SK-N-SH treated with all-trans-retinoic acid at 6 μM for 48 hours (cell line): Measurements from ENCODE around the gene PLCD3.

ENCODE experiments used
- ATAC-seq: fragments of 200-7000 bp; cut with Tn5 transposase; 3 replicates; pipeline ENCODE4 v1.9.1; 2020; ENCODE audit warnings: mild to moderate bottlenecking, moderate library complexity
- ARNTL ChIP-seq: fragments of 450-650 bp; formaldehyde crosslinking; IDR thresholded peaks from 2 replicates; pipeline ENCODE4 v1.5.0; 2020; ENCODE audit warnings: low read depth, mild to moderate bottlenecking, moderate library complexity, borderline replicate concordance
- CSDC2 ChIP-seq: fragments of 250-450 bp; sonication (Bioruptor Pico); IDR thresholded peaks from 2 replicates; pipeline ENCODE4 v1.5.0; 2020; ENCODE audit warnings: mild to moderate bottlenecking, moderate library complexity
- ESRRG ChIP-seq: fragments of 250-450 bp; sonication (Bioruptor Pico); IDR thresholded peaks from 2 replicates; pipeline ENCODE4 v1.6.1; 2021; ENCODE audit warnings: mild to moderate bottlenecking
- GLIS3 ChIP-seq: fragments of 250-450 bp; sonication (Bioruptor Pico); IDR thresholded peaks from 2 replicates; pipeline ENCODE4 v1.5.0; 2020; ENCODE audit warnings: mild to moderate bottlenecking, moderate library complexity
- ISL1 ChIP-seq: fragments of 250-450 bp; sonication (Bioruptor Pico); IDR thresholded peaks from 2 replicates; pipeline ENCODE4 v2.1.2; 2022; ENCODE audit warnings: mild to moderate bottlenecking, moderate library complexity
- PPARA ChIP-seq: fragments of 250-450 bp; sonication (Bioruptor Pico); IDR thresholded peaks from 2 replicates; pipeline ENCODE4 v1.5.0; 2020; ENCODE audit warnings: mild to moderate bottlenecking, borderline replicate concordance
- RARB ChIP-seq: fragments of 250-450 bp; sonication (Bioruptor Pico); IDR thresholded peaks from 2 replicates; pipeline ENCODE4 v1.8.0; 2021; ENCODE audit warnings: mild to moderate bottlenecking, moderate library complexity
- SNAI2 ChIP-seq: fragments of 250-450 bp; sonication (Bioruptor Pico); IDR thresholded peaks from 2 replicates; pipeline ENCODE4 v1.5.0; 2020; ENCODE audit warnings: mild to moderate bottlenecking, moderate library complexity
- TCF4 ChIP-seq: fragments of 250-450 bp; sonication (Bioruptor Pico); IDR thresholded peaks from 2 replicates; pipeline ENCODE4 v1.8.0; 2021; ENCODE audit warnings: mild to moderate bottlenecking, moderate library complexity, borderline replicate concordance
- TOX ChIP-seq: fragments of 250-450 bp; sonication (Bioruptor Pico); IDR thresholded peaks from 2 replicates; pipeline ENCODE4 v1.8.0; 2021; ENCODE audit warnings: mild to moderate bottlenecking, moderate library complexity, borderline replicate concordance
- ZC3H10 ChIP-seq: fragments of 250-450 bp; sonication (Bioruptor Pico); IDR thresholded peaks from 2 replicates; pipeline ENCODE4 v1.5.1; 2021; ENCODE audit warnings: mild to moderate bottlenecking, moderate library complexity
- ZFP3 ChIP-seq: fragments of 250-450 bp; sonication (Bioruptor Pico); IDR thresholded peaks from 2 replicates; pipeline ENCODE4 v1.5.0; 2020; ENCODE audit warnings: mild to moderate bottlenecking, moderate library complexity
- ZNF565 ChIP-seq: fragments of 450-650 bp; formaldehyde crosslinking; conservative IDR thresholded peaks from 2 replicates; pipeline ENCODE4 v1.5.0; 2020; ENCODE audit warnings: low read depth, mild to moderate bottlenecking, moderate library complexity
- ZNF8 ChIP-seq: fragments of 450-650 bp; formaldehyde crosslinking; IDR thresholded peaks from 2 replicates; pipeline ENCODE4 v1.5.0; 2020; ENCODE audit warnings: mild to moderate bottlenecking, moderate library complexity
- TF ChIP-seq, protein P1 (sequence below): fragments of 250-450 bp; sonication (Bioruptor Pico); IDR thresholded peaks from 2 replicates; pipeline ENCODE4 v1.5.0; 2020; ENCODE audit warnings: mild to moderate bottlenecking, moderate library complexity
- TF ChIP-seq, protein P2 (sequence below): fragments of 250-450 bp; sonication (Bioruptor Pico); IDR thresholded peaks from 2 replicates; pipeline ENCODE4 v1.5.1; 2021; ENCODE audit warnings: mild to moderate bottlenecking, moderate library complexity
- TF ChIP-seq, protein P3 (sequence below): fragments of 250-450 bp; sonication (Bioruptor Pico); IDR thresholded peaks from 2 replicates; pipeline ENCODE4 v1.8.0; 2021; ENCODE audit warnings: low read depth, mild to moderate bottlenecking, moderate library complexity, borderline replicate concordance
- TF ChIP-seq, protein P4 (sequence below): fragments of 250-450 bp; sonication (Bioruptor Pico); IDR thresholded peaks from 2 replicates; pipeline ENCODE4 v1.5.1; 2020; ENCODE audit warnings: low read depth, mild to moderate bottlenecking, moderate library complexity

The PLCD3 gene

DNA sequence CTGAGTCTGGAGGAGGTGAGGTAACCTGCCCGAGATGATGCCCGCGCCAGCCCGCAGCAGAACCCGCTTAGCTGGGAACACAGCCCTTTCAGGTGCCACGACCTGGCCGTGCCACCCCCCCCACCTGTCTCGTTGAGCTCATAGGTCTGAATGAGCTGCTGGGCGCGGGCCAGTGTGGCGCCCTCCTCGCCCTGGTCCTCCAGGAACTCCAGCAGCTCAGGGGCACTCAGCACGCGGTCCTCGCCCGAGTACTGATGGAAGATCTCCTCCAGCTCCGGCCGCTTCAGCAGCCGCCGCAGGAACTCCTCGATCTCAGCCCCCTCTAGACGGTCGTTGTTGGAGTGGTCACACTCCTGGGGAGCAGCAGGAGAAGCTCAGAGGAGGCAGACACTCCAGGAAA lies 13.6 kb downstream of the PLCD3 start (continued):
- TF ChIP-seq, protein P1, sequence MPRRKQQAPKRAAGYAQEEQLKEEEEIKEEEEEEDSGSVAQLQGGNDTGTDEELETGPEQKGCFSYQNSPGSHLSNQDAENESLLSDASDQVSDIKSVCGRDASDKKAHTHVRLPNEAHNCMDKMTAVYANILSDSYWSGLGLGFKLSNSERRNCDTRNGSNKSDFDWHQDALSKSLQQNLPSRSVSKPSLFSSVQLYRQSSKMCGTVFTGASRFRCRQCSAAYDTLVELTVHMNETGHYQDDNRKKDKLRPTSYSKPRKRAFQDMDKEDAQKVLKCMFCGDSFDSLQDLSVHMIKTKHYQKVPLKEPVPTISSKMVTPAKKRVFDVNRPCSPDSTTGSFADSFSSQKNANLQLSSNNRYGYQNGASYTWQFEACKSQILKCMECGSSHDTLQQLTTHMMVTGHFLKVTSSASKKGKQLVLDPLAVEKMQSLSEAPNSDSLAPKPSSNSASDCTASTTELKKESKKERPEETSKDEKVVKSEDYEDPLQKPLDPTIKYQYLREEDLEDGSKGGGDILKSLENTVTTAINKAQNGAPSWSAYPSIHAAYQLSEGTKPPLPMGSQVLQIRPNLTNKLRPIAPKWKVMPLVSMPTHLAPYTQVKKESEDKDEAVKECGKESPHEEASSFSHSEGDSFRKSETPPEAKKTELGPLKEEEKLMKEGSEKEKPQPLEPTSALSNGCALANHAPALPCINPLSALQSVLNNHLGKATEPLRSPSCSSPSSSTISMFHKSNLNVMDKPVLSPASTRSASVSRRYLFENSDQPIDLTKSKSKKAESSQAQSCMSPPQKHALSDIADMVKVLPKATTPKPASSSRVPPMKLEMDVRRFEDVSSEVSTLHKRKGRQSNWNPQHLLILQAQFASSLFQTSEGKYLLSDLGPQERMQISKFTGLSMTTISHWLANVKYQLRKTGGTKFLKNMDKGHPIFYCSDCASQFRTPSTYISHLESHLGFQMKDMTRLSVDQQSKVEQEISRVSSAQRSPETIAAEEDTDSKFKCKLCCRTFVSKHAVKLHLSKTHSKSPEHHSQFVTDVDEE (CRISPR knock-in tag) = no peak
- TF ChIP-seq, protein P2, sequence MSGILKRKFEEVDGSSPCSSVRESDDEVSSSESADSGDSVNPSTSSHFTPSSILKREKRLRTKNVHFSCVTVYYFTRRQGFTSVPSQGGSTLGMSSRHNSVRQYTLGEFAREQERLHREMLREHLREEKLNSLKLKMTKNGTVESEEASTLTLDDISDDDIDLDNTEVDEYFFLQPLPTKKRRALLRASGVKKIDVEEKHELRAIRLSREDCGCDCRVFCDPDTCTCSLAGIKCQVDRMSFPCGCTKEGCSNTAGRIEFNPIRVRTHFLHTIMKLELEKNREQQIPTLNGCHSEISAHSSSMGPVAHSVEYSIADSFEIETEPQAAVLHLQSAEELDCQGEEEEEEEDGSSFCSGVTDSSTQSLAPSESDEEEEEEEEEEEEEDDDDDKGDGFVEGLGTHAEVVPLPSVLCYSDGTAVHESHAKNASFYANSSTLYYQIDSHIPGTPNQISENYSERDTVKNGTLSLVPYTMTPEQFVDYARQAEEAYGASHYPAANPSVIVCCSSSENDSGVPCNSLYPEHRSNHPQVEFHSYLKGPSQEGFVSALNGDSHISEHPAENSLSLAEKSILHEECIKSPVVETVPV (CRISPR knock-in tag) = no peak
- TF ChIP-seq, protein P3, sequence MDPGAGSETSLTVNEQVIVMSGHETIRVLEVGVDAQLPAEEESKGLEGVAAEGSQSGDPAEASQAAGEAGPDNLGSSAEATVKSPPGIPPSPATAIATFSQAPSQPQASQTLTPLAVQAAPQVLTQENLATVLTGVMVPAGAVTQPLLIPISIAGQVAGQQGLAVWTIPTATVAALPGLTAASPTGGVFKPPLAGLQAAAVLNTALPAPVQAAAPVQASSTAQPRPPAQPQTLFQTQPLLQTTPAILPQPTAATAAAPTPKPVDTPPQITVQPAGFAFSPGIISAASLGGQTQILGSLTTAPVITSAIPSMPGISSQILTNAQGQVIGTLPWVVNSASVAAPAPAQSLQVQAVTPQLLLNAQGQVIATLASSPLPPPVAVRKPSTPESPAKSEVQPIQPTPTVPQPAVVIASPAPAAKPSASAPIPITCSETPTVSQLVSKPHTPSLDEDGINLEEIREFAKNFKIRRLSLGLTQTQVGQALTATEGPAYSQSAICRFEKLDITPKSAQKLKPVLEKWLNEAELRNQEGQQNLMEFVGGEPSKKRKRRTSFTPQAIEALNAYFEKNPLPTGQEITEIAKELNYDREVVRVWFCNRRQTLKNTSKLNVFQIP (CRISPR knock-in tag) = no peak

DNA sequence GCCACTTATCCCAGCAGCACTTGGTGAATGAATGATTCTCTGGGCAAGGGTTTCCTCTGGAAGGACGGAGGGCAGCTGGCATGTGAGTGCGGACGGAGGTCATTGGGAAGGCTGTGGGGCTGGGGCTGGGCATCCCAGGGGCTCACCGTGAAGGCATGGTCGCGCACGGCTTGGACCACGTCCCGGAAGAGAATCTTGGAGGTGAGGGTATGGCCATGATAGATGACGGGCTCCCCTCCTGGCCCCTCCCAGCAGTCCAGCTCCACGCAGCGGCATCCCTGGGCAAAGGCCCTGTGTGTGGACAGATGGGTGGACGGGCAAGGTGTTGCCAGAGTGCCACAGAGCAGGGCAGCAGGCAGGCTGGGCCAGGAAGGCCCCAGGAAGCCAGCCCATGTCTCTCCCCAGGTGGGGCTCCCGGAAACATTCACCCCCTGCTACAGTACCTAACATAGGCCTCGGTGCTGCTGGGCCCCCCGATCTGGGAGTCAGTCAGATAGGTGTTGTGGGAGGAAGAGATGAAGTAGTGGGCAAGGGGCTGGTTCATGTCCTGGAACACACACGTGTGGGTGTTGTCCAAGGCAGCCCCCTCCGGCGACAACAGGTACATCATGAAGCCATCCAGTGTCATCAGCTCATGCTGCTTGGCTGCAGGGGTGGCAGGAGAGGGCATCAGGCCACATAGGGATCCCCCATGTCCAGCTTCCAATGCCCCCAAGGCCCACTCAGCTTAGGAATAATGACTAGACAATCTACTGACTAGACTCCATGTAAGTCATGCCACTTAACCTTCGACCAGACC lies 14.3 kb downstream of the PLCD3 start:
- TF ChIP-seq GLIS3 (CRISPR knock-in tag) = no peak
- TF ChIP-seq ARNTL (CRISPR knock-in tag) = no peak
- TF ChIP-seq, protein P2 (CRISPR knock-in tag) = no peak
- TF ChIP-seq ZNF8 (CRISPR knock-in tag) = no peak
- no peak for TF ChIP-seq CSDC2 (CRISPR knock-in tag)
- no peak for TF ChIP-seq ESRRG (CRISPR knock-in tag)
- TF ChIP-seq, protein P4, sequence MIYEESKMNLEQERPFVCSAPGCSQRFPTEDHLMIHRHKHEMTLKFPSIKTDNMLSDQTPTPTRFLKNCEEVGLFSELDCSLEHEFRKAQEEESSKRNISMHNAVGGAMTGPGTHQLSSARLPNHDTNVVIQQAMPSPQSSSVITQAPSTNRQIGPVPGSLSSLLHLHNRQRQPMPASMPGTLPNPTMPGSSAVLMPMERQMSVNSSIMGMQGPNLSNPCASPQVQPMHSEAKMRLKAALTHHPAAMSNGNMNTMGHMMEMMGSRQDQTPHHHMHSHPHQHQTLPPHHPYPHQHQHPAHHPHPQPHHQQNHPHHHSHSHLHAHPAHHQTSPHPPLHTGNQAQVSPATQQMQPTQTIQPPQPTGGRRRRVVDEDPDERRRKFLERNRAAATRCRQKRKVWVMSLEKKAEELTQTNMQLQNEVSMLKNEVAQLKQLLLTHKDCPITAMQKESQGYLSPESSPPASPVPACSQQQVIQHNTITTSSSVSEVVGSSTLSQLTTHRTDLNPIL (CRISPR knock-in tag) = no peak
- TF ChIP-seq, protein P1 (CRISPR knock-in tag) = no peak
- no peak for TF ChIP-seq ZNF565 (CRISPR knock-in tag)
- TF ChIP-seq ZFP3 (CRISPR knock-in tag) = no peak
- no peak for ATAC-seq

DNA sequence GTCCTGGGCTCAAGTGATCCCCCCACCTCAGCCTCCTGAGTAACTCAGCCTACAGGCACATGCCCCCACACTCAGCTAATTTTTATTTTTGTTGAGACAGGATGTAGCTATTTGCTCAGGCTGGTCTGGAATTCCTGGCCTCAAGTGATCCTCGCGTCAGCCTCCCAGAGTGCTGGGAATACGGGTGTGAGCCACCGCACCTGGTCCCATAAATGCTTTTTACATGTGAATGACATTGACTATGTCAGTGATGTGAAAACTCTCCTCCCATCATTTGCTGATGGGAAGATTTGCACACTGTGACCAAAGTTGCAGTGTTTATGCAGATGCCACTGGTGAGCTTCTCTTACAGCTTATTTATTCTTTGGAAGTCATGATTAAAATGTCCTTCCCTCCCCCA lies 15.0 kb downstream of the PLCD3 start:
- ATAC-seq = no peak
- no peak for TF ChIP-seq TOX (CRISPR knock-in tag)
- no peak for TF ChIP-seq TCF4 (CRISPR knock-in tag)
- no peak for TF ChIP-seq SNAI2 (CRISPR knock-in tag)
- no peak for TF ChIP-seq RARB (CRISPR knock-in tag)
- TF ChIP-seq ZC3H10 = no peak
- TF ChIP-seq ISL1 (CRISPR knock-in tag) = no peak
- TF ChIP-seq, protein P1 (CRISPR knock-in tag) = no peak
- TF ChIP-seq, protein P2 (CRISPR knock-in tag) = no peak
- TF ChIP-seq, protein P4 (CRISPR knock-in tag) = no peak
- TF ChIP-seq PPARA (CRISPR knock-in tag) = no peak
